Testis (tissue), 2 donors: ENCODE results near the gene ZNF516.

Source experiments
- CTCF ChIP-seq, 3 experiments: fragments of 450-650 bp in 2 of 3; fragments of 200-600 bp in 1 of 3; sonication (generic) in 1 of 3; IDR thresholded peaks; one replicate each; pipeline ENCODE4 v1.5.1; 2016 to 2019; ENCODE audit warnings: antibody characterized with exemption in 3 of 3, mild to moderate bottlenecking in 2 of 3, moderate library complexity in 1 of 3
- POLR2A ChIP-seq: fragments of 450-650 bp; IDR thresholded peaks from one replicate; pipeline ENCODE4 v1.6.1; 2017; ENCODE audit warnings: antibody characterized with exemption, mild to moderate bottlenecking, moderate library complexity

GRCh38 chr18:76459687-76460350 is 35.2 kb downstream of the ZNF516 start:
- TF ChIP-seq POLR2A (no peak), CTCF (IDR thresholded peaks at IDR 0.05) (no peak)
